Uterus (tissue), 4 donors: ENCODE data around the gene ACTL10. TPM values are rescaled to one million over a fixed set of nuclear protein-coding genes. Genes with fewer than 3 reads are reported as not detected.

Experiments
- DNase-seq, 2 donors: peaks; one replicate each; pipeline ENCODE4 v3.0.0-alpha.2; 2019 to 2020
- H3K27ac ChIP-seq, 2 donors: fragments of 200-600 bp; sonication (generic); 1 replicate in 1 of 2; 2 replicates in 1 of 2; pipeline ENCODE4 v1.5.1; 2016 to 2018
- H3K27me3 ChIP-seq, 2 donors: fragments of 200-600 bp; sonication (generic); one replicate each; pipeline ENCODE4 v1.5.1; 2018 to 2019; ENCODE audit warnings: control low read depth in 1 of 2
- H3K36me3 ChIP-seq, 2 donors: fragments of 200-600 bp; sonication (generic); one replicate each; pipeline ENCODE4 v1.5.1; 2019; ENCODE audit warnings: control low read depth in 1 of 2
- H3K4me1 ChIP-seq, 2 donors: fragments of 200-600 bp; sonication (generic); one replicate each; pipeline ENCODE4 v1.5.1; 2018 to 2019; ENCODE audit warnings: control low read depth in 1 of 2
- H3K4me3 ChIP-seq, 2 donors: fragments of 200-600 bp; sonication (generic); 1 replicate in 1 of 2; 2 replicates in 1 of 2; pipeline ENCODE4 v1.5.1; 2018 to 2019; ENCODE audit warnings: mild to moderate bottlenecking in 1 of 2
- H3K9me3 ChIP-seq, 2 donors: fragments of 200-600 bp; sonication (generic); one replicate each; pipeline ENCODE4 v1.5.1; 2019; ENCODE audit warnings: control low read depth in 1 of 2
- CTCF ChIP-seq, 4 experiments: fragments of 200-600 bp in 2 of 4; fragments of 450-650 bp in 2 of 4; sonication (generic) in 2 of 4; IDR thresholded peaks; one replicate each; pipeline ENCODE4 v1.5.1; 2016 to 2019; ENCODE audit warnings: antibody characterized with exemption in 4 of 4, mild to moderate bottlenecking in 2 of 4, moderate library complexity in 1 of 4
- POLR2A ChIP-seq, 2 donors: fragments of 450-650 bp; IDR thresholded peaks; one replicate each; pipeline ENCODE4 v1.6.1; 2016; ENCODE audit warnings: antibody characterized with exemption in 2 of 2, mild to moderate bottlenecking in 1 of 2, moderate library complexity in 1 of 2
- intact Hi-C: fragments of 100-400 bp; cut with DNase I; formaldehyde crosslinking; loops from one replicate; pipeline ENCODE4 v1.15.1; 2023; ENCODE audit warnings: low total_unique reads
- total RNA-seq, 4 donors: library from RNA; depleted of rRNA in 3 of 4; stranded (reverse); fragments of >200 nt in 3 of 4; gene quantifications; one replicate each; pipeline versions ENCODE4 v1.1.0 to v1.2.4, GENCODE V29; 2014 to 2023
- donor health status: DM: yes; HTN: yes; CAD: no.

ACTL10 gene
- total RNA-seq, 4 donors from 2014 or later, result 1.4 to 4.4 (median 1.9) TPM; not detected in 1

DNA sequence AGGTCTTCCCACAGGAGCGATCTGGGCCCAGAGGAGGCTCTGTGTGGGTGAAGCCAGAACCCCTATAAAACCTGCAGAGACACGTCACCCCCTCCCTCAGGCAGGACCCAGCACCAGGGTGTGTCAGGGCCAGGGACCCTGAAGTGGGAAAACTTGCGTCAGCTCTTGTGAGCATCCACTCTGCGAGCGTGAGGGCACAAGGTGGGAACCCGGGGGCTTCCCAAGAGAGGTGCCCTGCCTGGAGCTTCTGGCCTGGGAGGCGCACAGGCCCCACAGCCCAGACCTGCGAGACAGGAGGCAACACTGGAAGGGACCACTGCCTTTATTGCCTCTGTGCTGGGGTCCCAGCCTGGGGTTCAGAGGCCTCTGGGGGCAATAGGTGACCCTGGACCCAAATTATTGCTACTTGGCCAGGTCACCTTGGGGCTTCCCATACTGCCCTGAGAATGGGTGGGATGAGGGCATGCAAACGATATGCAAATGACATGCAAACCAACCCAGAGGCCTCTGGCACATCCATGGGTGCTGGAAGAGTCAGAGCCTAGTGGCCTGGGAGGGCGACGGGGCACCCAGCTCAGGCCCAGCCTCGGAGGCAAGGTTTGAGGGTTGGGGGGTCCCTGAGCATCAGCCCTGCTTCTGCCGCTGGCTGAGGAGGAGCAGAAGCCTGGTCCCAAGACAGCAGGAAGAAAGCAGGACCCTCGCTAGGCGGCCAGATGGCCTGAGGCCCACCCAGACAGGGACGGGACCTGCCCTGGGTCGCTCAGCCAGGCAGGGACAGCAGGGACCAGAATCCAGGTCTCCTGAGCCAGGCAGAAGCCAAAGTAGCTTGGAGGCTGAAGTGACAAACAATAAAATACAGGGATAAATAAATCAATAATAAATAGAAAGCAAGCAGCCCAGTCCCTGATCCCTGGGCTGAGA is 9.7 kb upstream of the ACTL10 start:
- TF ChIP-seq POLR2A (IDR thresholded peaks at IDR 0.05) (no peak), CTCF (IDR thresholded peaks at IDR 0.05) (no peak)
- Histone ChIP-seq H3K4me1 (peaks cover 0 to 4% of the 10 kb centered on the region in 2 donors), H3K27ac (no peak overlapping the region), H3K9me3 (no peaks in the 10 kb centered on the region), H3K4me3 (no peak overlapping the region), H3K27me3 (no peaks in the 10 kb centered on the region), H3K36me3 (no peaks in the 10 kb centered on the region)
- no peak for DNase-seq
- intact Hi-C loops, result no loop called here

DNA sequence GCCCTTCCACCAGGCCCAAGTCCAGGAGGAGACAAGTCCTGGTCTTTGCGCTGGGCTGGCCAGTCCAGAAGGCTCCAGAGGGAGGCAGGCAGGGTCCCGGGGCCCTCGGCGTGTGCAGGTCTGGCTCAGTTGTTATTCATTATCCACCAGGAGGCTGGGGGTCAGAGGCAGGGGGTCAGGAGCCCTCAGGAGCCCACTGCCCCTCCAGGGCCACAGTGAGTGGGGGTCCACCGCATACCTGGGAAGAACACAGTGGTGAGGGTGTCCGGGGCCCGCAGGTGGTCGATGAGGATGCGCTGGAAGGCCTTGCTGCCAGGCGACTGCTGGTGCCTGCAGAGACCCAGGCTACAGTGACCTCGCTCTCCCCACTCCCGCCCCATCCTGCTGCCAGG is 9.0 kb upstream of the ACTL10 start:
- DNase-seq, result no peak
- Histone ChIP-seq H3K36me3 (no peaks in the 10 kb centered on the region), H3K27me3 (no peaks in the 10 kb centered on the region), H3K4me3 (no peak overlapping the region), H3K4me1 (peaks cover 0 to 6% of the 10 kb centered on the region in 2 donors), H3K9me3 (no peaks in the 10 kb centered on the region), H3K27ac (no peak overlapping the region)
- TF ChIP-seq POLR2A (IDR thresholded peaks at IDR 0.05) (no peak), CTCF (IDR thresholded peaks at IDR 0.05) (no peak)
- intact Hi-C loops, result no loop called here

- H3K27me3 ChIP-seq, result no peaks in the 10 kb centered on the region
- no peak for TF ChIP-seq POLR2A (IDR thresholded peaks at IDR 0.05)
- no peak for TF ChIP-seq CTCF (IDR thresholded peaks at IDR 0.05)
- intact Hi-C loops, result no loop called here
- H3K9me3 ChIP-seq, result no peaks in the 10 kb centered on the region
- H3K4me1 ChIP-seq, result peaks cover 0 to 10% of the 10 kb centered on the region in 2 donors
- no peak overlapping the region for H3K27ac ChIP-seq
- DNase-seq, result no peak
- H3K36me3 ChIP-seq, result no peaks in the 10 kb centered on the region
- H3K4me3 ChIP-seq, result no peak overlapping the region
These were observed 8.2 kb upstream of the ACTL10 start for GRCh38 chr20:33658510-33658909.

- no peak for DNase-seq
- Histone ChIP-seq H3K9me3 (no peaks in the 10 kb centered on the region), H3K27me3 (no peaks in the 10 kb centered on the region), H3K27ac (no peak overlapping the region), H3K4me3 (no peak overlapping the region), H3K4me1 (peaks cover 0 to 7% of the 10 kb centered on the region in 2 donors), H3K36me3 (no peaks in the 10 kb centered on the region)
- intact Hi-C loops, result no loop called here
- TF ChIP-seq POLR2A (IDR thresholded peaks at IDR 0.05), result no peak
- TF ChIP-seq CTCF (IDR thresholded peaks at IDR 0.05), result no peak
These were observed 7.8 kb upstream of the ACTL10 start for GRCh38 chr20:33658929-33659328.

DNA sequence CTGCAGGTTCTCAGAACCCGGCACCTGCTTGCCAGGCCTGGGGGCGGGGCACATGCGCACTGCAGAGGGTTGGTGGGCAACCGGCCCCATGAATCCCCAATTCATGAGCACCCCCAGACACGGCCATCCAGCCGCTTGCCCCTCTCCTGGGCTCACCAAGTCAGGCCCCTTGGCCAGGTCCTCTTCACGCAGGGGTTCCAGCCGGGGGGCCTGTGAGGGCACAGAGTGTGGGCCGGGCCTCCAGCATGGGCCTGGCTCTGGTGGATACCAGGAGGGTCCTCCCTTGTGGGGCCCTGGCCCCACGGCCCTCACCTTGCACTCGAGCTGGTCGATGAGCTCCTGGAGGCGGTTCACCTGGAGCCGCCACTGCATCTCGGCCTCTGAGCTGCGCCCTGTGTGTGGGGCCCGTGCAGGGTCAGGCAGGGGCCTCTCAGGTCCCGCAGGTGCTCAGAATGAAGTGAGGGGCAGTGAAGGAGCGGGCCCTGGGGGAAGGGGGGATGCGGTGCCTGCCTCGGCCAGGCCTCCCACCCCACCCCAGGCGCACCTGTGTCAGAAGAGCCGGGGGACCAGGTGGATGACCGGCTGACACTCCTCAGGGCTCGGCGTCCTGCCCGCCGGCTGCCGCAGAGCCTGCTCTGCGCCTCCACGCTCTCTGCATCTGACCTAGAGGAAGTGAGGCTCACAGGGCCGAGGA is 7.3 kb upstream of the ACTL10 start:
- no peak overlapping the region for H3K27ac ChIP-seq
- no peaks in the 10 kb centered on the region for H3K27me3 ChIP-seq
- no peaks in the 10 kb centered on the region for H3K36me3 ChIP-seq
- TF ChIP-seq POLR2A (IDR thresholded peaks at IDR 0.05) (no peak), CTCF (IDR thresholded peaks at IDR 0.05) (no peak)
- peaks cover 0 to 7% of the 10 kb centered on the region in 2 donors for H3K4me1 ChIP-seq
- DNase-seq, result no peak
- H3K9me3 ChIP-seq, result no peaks in the 10 kb centered on the region
- no peak overlapping the region for H3K4me3 ChIP-seq
- intact Hi-C loops, result no loop called here
